GM21576 (cell line): ENCODE results near the gene ALG8.
A peak's percentile ranks its signal among the peaks of the same experiment; 100 is the strongest.
"Not testable (repeated sequence)": the region's sequence is repeated elsewhere in the genome, so short reads cannot be mapped to it uniquely, and the experiment has no call there.

Source experiments
- ATAC-seq: cut with Tn5 transposase; IDR thresholded peaks from one replicate; pipeline ENCODE4 v1.9.1; 2021; ENCODE audit warnings: mild to moderate bottlenecking, moderate library complexity; ENCODE audit not compliant: unreplicated experiment

Gene ALG8

GRCh38 chr11:78109081-78110015, 30.1 kb downstream of the ALG8 start:
- ATAC-seq = no peak

GRCh38 chr11:78100676-78101472, 38.6 kb downstream of the ALG8 start:
- no peak for ATAC-seq

GRCh38 chr11:78100261-78100660, 39.2 kb downstream of the ALG8 start:
- ATAC-seq = no peak

- no peak for ATAC-seq
Measured at GRCh38 chr11:78099666-78100065, 39.8 kb downstream of the ALG8 start.

- no peak for ATAC-seq
Measured at GRCh38 chr11:78097666-78098385, 41.6 kb downstream of the ALG8 start.

- no peak for ATAC-seq
Measured at GRCh38 chr11:78094250-78094649, 45.2 kb downstream of the ALG8 start.

GRCh38 chr11:78086521-78087074, 52.8 kb downstream of the ALG8 start:
- ATAC-seq = not testable (repeated sequence)

- no peak for ATAC-seq
Measured at GRCh38 chr11:78085972-78086371, 53.5 kb downstream of the ALG8 start.

- ATAC-seq = not testable (repeated sequence)
Measured at GRCh38 chr11:78084506-78084905, 54.9 kb downstream of the ALG8 start.

- no peak for ATAC-seq
Measured at GRCh38 chr11:78083021-78083420, 56.4 kb downstream of the ALG8 start.

- ATAC-seq = no peak
Measured at GRCh38 chr11:78082146-78082545, 57.3 kb downstream of the ALG8 start.

- no peak for ATAC-seq
Measured at GRCh38 chr11:78081583-78081982, 57.8 kb downstream of the ALG8 start.

GRCh38 chr11:78080818-78081495, 58.5 kb downstream of the ALG8 start:
- no peak for ATAC-seq

- ATAC-seq = no peak
Measured at GRCh38 chr11:78080084-78080817, 59.2 kb downstream of the ALG8 start.

- peak; percentile 74 for ATAC-seq
Measured at GRCh38 chr11:78079232-78080083, 60.0 kb downstream of the ALG8 start, which contains the start of gene NDUFC2. Gene NDUFC2 (minus strand): TSS chr11:78079862. CDS start chr11:78079744, 118 bp downstream.

- no peak for ATAC-seq
Measured at GRCh38 chr11:78078218-78079167, 60.9 kb downstream of the ALG8 start.

- not testable (repeated sequence) for ATAC-seq
Measured at GRCh38 chr11:78077592-78077991, 61.8 kb downstream of the ALG8 start.
